Kidney (tissue), 14 donors: ENCODE data around the gene SGCE. TPM values are rescaled to one million over a fixed set of nuclear protein-coding genes. Genes with fewer than 3 reads are reported as not detected.

Experiments used
- DNase-seq, 5 donors: peaks; one replicate each; pipeline ENCODE4 v3.0.0-alpha.2; 2013 to 2020
- FAIRE-seq: peaks from 2 replicates; lab custom pipeline; 2012; peaks lifted over from hg19 to GRCh38; lab: Jason Lieb, UNC
- H3K27ac ChIP-seq, 2 donors: one replicate each; pipeline ENCODE4 v1.7.0; 2013; ENCODE audit warnings: low read depth in 2 of 2, low read length in 2 of 2, inconsistent platforms in 1 of 2
- H3K27me3 ChIP-seq: one replicate; pipeline ENCODE4 v1.7.1; 2013; ENCODE audit warnings: low read length, inconsistent platforms; ENCODE audit not compliant: control insufficient read depth, insufficient read depth
- H3K36me3 ChIP-seq, 3 donors: one replicate each; pipeline versions ENCODE4 v1.7.0 to v1.7.1; 2013; ENCODE audit warnings: low read length in 3 of 3, control low read depth in 1 of 3, inconsistent platforms in 1 of 3; ENCODE audit not compliant: insufficient read depth in 3 of 3, control insufficient read depth in 2 of 3
- H3K4me1 ChIP-seq, 3 donors: one replicate each; pipeline versions ENCODE4 v1.7.0 to v1.7.1; 2013; ENCODE audit warnings: low read length in 3 of 3, inconsistent platforms in 1 of 3, low read depth in 1 of 3; ENCODE audit not compliant: control insufficient read depth in 2 of 3, insufficient read depth in 2 of 3
- H3K4me3 ChIP-seq, 3 donors: one replicate each; pipeline versions ENCODE4 v1.7.0 to v1.8.1; 2013; ENCODE audit warnings: low read length in 3 of 3, control low read depth in 1 of 3, inconsistent platforms in 1 of 3
- H3K9ac ChIP-seq, 3 donors: one replicate each; pipeline versions ENCODE4 v1.7.0 to v1.7.1; 2013; ENCODE audit warnings: low read length in 3 of 3, control low read depth in 1 of 3, inconsistent platforms in 1 of 3
- H3K9me3 ChIP-seq, 3 donors: one replicate each; pipeline versions ENCODE4 v1.7.0 to v1.7.1; 2013; ENCODE audit warnings: low read length in 3 of 3, control low read depth in 1 of 3, inconsistent platforms in 1 of 3; ENCODE audit not compliant: control insufficient read depth in 2 of 3, insufficient read depth in 1 of 3
- CTCF ChIP-seq: IDR thresholded peaks from 3 replicates; pipeline ENCODE4 v1.5.1; 2012; ENCODE audit warnings: mild to moderate bottlenecking, moderate library complexity, borderline replicate concordance; ENCODE audit not compliant: insufficient read depth; ENCODE audit errors: extremely low read depth
- intact Hi-C: fragments of 100-400 bp; cut with DNase I; formaldehyde crosslinking; loops from one replicate; pipeline ENCODE4 v1.11.1; 2022
- polyA plus RNA-seq: library from polyadenylated mRNA; stranded (reverse); fragments of 350-450 nt; fragmentation: Illumina TruSeq; extraction: RNeasy Lipid Tissue Mini Kit (QIAGEN cat#74804); gene quantifications from one replicate; pipeline ENCODE4 v1.2.3, GENCODE V29; 2014; ENCODE audit warnings: low read depth, low replicate concordance; ENCODE audit not compliant: insufficient read depth
- total RNA-seq: library from RNA; stranded (reverse); fragmentation: NEBNext Ultra II Directional; extraction: Animal tissue kit (Norgen Biotek cat#: 25700); gene quantifications from one replicate; pipeline ENCODE4 v1.2.1, GENCODE V29; 2021
- donor health status: control.
- donor health status: control.
- donor health status: control.
- donor health status: control.
- donor health status: control.
- donor health status: DM: yes; HTN: yes; CAD: no.
- donor health status: Normal renal cell carcinoma (clear cell type).

SGCE gene
- total and polyA plus RNA-seq, 2 donors from 2014 or later, result 56.5 to 59.6 TPM

GRCh38 chr7:94594882-94595281, 61.1 kb downstream of the SGCE start:
- no peak for TF ChIP-seq CTCF
- Histone ChIP-seq H3K27me3 (no peaks in the 10 kb centered on the region), H3K27ac (no peak overlapping the region), H3K9me3 (no peaks in the 10 kb centered on the region), H3K4me3 (no peak overlapping the region), H3K4me1 (no peaks in the 10 kb centered on the region), H3K9ac (no peak overlapping the region), H3K36me3 (peaks cover 0 to 5% (median 0%) of the 10 kb centered on the region in 3 donors)
- no peak for FAIRE-seq
- DNase-seq, result no peak
- intact Hi-C loops, result no loop called here

GRCh38 chr7:94591176-94591575, 64.8 kb downstream of the SGCE start:
- no peak overlapping the region for H3K9ac ChIP-seq
- no peak overlapping the region for H3K27ac ChIP-seq
- DNase-seq (no peak), FAIRE-seq (no peak)
- intact Hi-C loops, result no loop called here
- no peak overlapping the region for H3K4me3 ChIP-seq
- H3K36me3 ChIP-seq, result peaks cover 0 to 3% (median 0%) of the 10 kb centered on the region in 3 donors
- no peaks in the 10 kb centered on the region for H3K9me3 ChIP-seq
- no peaks in the 10 kb centered on the region for H3K4me1 ChIP-seq
- H3K27me3 ChIP-seq, result no peaks in the 10 kb centered on the region
- no peak for TF ChIP-seq CTCF

GRCh38 chr7:94590526-94591162, 65.3 kb downstream of the SGCE start:
- no peak overlapping the region for H3K9ac ChIP-seq
- no peaks in the 10 kb centered on the region for H3K4me1 ChIP-seq
- H3K4me3 ChIP-seq, result no peak overlapping the region
- H3K27ac ChIP-seq, result no peak overlapping the region
- TF ChIP-seq CTCF, result no peak
- peaks cover 0 to 3% (median 0%) of the 10 kb centered on the region in 3 donors for H3K36me3 ChIP-seq
- DNase-seq (no peak), FAIRE-seq (no peak)
- intact Hi-C loops, result no loop called here
- no peaks in the 10 kb centered on the region for H3K27me3 ChIP-seq
- no peaks in the 10 kb centered on the region for H3K9me3 ChIP-seq
